Middle frontal gyrus (tissue), 1 donor: ENCODE measurements around the gene IAH1.

Experiments used
- DNase-seq: peaks from one replicate; pipeline ENCODE4 v3.0.0-alpha.2; 2015; ENCODE audit warnings: low spot score; ENCODE audit errors: extremely low spot score

Gene IAH1

GRCh38 chr2:9474361-9475057, at the start of gene IAH1:
Gene IAH1, plus strand, starts transcription at chr2:9474551. Its CDS starts 16 bp downstream, at chr2:9474567.
- peak; percentile 44 for DNase-seq

GRCh38 chr2:9428965-9429577, 45.3 kb upstream of the IAH1 start:
- no peak for DNase-seq

- DNase-seq: no peak
Measured at GRCh38 chr2:9430316-9431293, 43.7 kb upstream of the IAH1 start.

GRCh38 chr2:9434489-9434888, 39.9 kb upstream of the IAH1 start:
- no peak for DNase-seq

GRCh38 chr2:9439536-9439935, 34.8 kb upstream of the IAH1 start:
- DNase-seq: no peak

GRCh38 chr2:9440058-9440727, 34.2 kb upstream of the IAH1 start:
- DNase-seq: no peak

- DNase-seq: no peak
Measured at GRCh38 chr2:9441556-9441955, 32.8 kb upstream of the IAH1 start.

- no peak for DNase-seq
Measured at GRCh38 chr2:9443526-9443925, 30.8 kb upstream of the IAH1 start.

GRCh38 chr2:9445089-9445488, 29.3 kb upstream of the IAH1 start:
- no peak for DNase-seq

- DNase-seq: no peak
Measured at GRCh38 chr2:9451231-9451630, 23.1 kb upstream of the IAH1 start.

- no peak for DNase-seq
Measured at GRCh38 chr2:9460441-9461017, 13.8 kb upstream of the IAH1 start.

- no peak for DNase-seq
Measured at GRCh38 chr2:9461079-9461478, 13.3 kb upstream of the IAH1 start.

- DNase-seq: no peak
Measured at GRCh38 chr2:9462313-9462712, 12.0 kb upstream of the IAH1 start.

- no peak for DNase-seq
Measured at GRCh38 chr2:9462886-9463697, 11.3 kb upstream of the IAH1 start.

- DNase-seq: no peak
Measured at GRCh38 chr2:9463698-9464034, 10.7 kb upstream of the IAH1 start.

- no peak for DNase-seq
Measured at GRCh38 chr2:9465170-9465569, 9.2 kb upstream of the IAH1 start.

- no peak for DNase-seq
Measured at GRCh38 chr2:9466147-9466683, 8.1 kb upstream of the IAH1 start.

GRCh38 chr2:9467687-9468086, 6.7 kb upstream of the IAH1 start:
- no peak for DNase-seq

- peak; percentile 53 for DNase-seq
Measured at GRCh38 chr2:9471206-9471605, 3.1 kb upstream of the IAH1 start.

- DNase-seq: no peak
Measured at GRCh38 chr2:9472511-9472910, 1.8 kb upstream of the IAH1 start.
